ENCODE data around the gene MFSD6L. TPM values are rescaled to one million over a fixed set of nuclear protein-coding genes. Genes with fewer than 3 reads are reported as not detected.

Gene MFSD6L
- total and polyA plus RNA-seq, 2 experiments from 2014 or later = not detected

- Histone ChIP-seq H3K27ac (no peak overlapping the region), H3K36me3 (no peaks in the 10 kb centered on the region), H3K27me3 (no peaks in the 10 kb centered on the region), H3K9me3 (ENCODE audit: low read depth) (no peaks in the 10 kb centered on the region), H3K4me3 (no peak overlapping the region), H3K4me1 (ENCODE audit: low read depth) (no peaks in the 10 kb centered on the region)
- no peak for DNase-seq (ENCODE audit: low read depth in 1 of 2, low spot score in 1 of 2)
- TF ChIP-seq CTCF (IDR thresholded peaks at IDR 0.05; ENCODE audit: low read depth, low read length) = no peak
Measured at GRCh38 chr17:8781776-8782175, 17.4 kb downstream of the MFSD6L start.

GRCh38 chr17:8776881-8777280, 22.3 kb downstream of the MFSD6L start:
- Histone ChIP-seq H3K27me3 (no peaks in the 10 kb centered on the region), H3K27ac (no peak overlapping the region), H3K36me3 (no peaks in the 10 kb centered on the region), H3K4me1 (ENCODE audit: low read depth) (no peaks in the 10 kb centered on the region), H3K4me3 (no peak overlapping the region), H3K9me3 (ENCODE audit: low read depth) (no peaks in the 10 kb centered on the region)
- no peak for DNase-seq (ENCODE audit: low read depth in 1 of 2, low spot score in 1 of 2)
- TF ChIP-seq CTCF (IDR thresholded peaks at IDR 0.05; ENCODE audit: low read depth, low read length) = no peak

- no peaks in the 10 kb centered on the region for H3K9me3 ChIP-seq (ENCODE audit: low read depth)
- DNase-seq (ENCODE audit: low read depth in 1 of 2, low spot score in 1 of 2) = no peak
- H3K4me1 ChIP-seq (ENCODE audit: low read depth) = no peaks in the 10 kb centered on the region
- no peak for TF ChIP-seq CTCF (IDR thresholded peaks at IDR 0.05; ENCODE audit: low read depth, low read length)
- H3K27me3 ChIP-seq = no peaks in the 10 kb centered on the region
- H3K27ac ChIP-seq = no peak overlapping the region
- H3K4me3 ChIP-seq = no peak overlapping the region
- no peaks in the 10 kb centered on the region for H3K36me3 ChIP-seq
Measured at GRCh38 chr17:8776248-8776647, 22.9 kb downstream of the MFSD6L start.

GRCh38 chr17:8766731-8767130, 32.4 kb downstream of the MFSD6L start:
- no peak overlapping the region for H3K4me3 ChIP-seq
- H3K9me3 ChIP-seq (ENCODE audit: low read depth) = no peaks in the 10 kb centered on the region
- DNase-seq (ENCODE audit: low read depth in 1 of 2, low spot score in 1 of 2) = no peak
- no peaks in the 10 kb centered on the region for H3K4me1 ChIP-seq (ENCODE audit: low read depth)
- no peaks in the 10 kb centered on the region for H3K27me3 ChIP-seq
- TF ChIP-seq CTCF (IDR thresholded peaks at IDR 0.05; ENCODE audit: low read depth, low read length) = no peak
- H3K27ac ChIP-seq = no peak overlapping the region
- no peaks in the 10 kb centered on the region for H3K36me3 ChIP-seq

- H3K36me3 ChIP-seq = no peaks in the 10 kb centered on the region
- DNase-seq (ENCODE audit: low read depth in 1 of 2, low spot score in 1 of 2) = no peak
- no peaks in the 10 kb centered on the region for H3K27me3 ChIP-seq
- no peaks in the 10 kb centered on the region for H3K4me1 ChIP-seq (ENCODE audit: low read depth)
- H3K4me3 ChIP-seq = no peak overlapping the region
- H3K27ac ChIP-seq = no peak overlapping the region
- H3K9me3 ChIP-seq (ENCODE audit: low read depth) = no peaks in the 10 kb centered on the region
- no peak for TF ChIP-seq CTCF (IDR thresholded peaks at IDR 0.05; ENCODE audit: low read depth, low read length)
Measured at GRCh38 chr17:8762012-8762411, 37.2 kb downstream of the MFSD6L start.

GRCh38 chr17:8758137-8758596, 41.0 kb downstream of the MFSD6L start, which contains the start of gene SPDYE4:
SPDYE4 (minus strand) TSS chr17:8758546; CDS start chr17:8758382, 164 bp downstream.
- Histone ChIP-seq H3K36me3 (no peaks in the 10 kb centered on the region), H3K9me3 (ENCODE audit: low read depth) (no peaks in the 10 kb centered on the region), H3K4me1 (ENCODE audit: low read depth) (no peaks in the 10 kb centered on the region), H3K27ac (no peak within 1 kb of the TSS), H3K4me3 (no peak within 1 kb of the TSS), H3K27me3 (no peaks in the 10 kb centered on the region)
- no peak for TF ChIP-seq CTCF (IDR thresholded peaks at IDR 0.05; ENCODE audit: low read depth, low read length)
- no peak for DNase-seq (ENCODE audit: low read depth in 1 of 2, low spot score in 1 of 2)

Measured in cardiac muscle cell (in vitro differentiated cells and primary cell).